Adrenal gland (tissue), 5 donors: ENCODE results near the gene F2RL3.

ENCODE experiments used
- CTCF ChIP-seq, 6 experiments: fragments of 450-650 bp in 4 of 6; fragments of 200-600 bp in 2 of 6; sonication (generic) in 1 of 6; IDR thresholded peaks; 1 replicate in 5 of 6; 2 replicates in 1 of 6; pipeline versions ENCODE4 v1.5.1 to v1.8.0; 2016 to 2021; ENCODE audit warnings: antibody characterized with exemption in 6 of 6, mild to moderate bottlenecking in 2 of 6, moderate library complexity in 1 of 6
- POLR2A ChIP-seq, 2 donors: fragments of 450-650 bp; IDR thresholded peaks; one replicate each; pipeline ENCODE4 v1.6.1; 2017; ENCODE audit warnings: antibody characterized with exemption in 2 of 2, mild to moderate bottlenecking in 2 of 2, moderate library complexity in 1 of 2
- donor health status: DM: no; HTN: no; CAD: no.

- TF ChIP-seq POLR2A (IDR thresholded peaks at IDR 0.05) (no peak), CTCF (IDR thresholded peaks at IDR 0.05) (no peak)
Observed at GRCh38 chr19:16934489-16934888, 45.7 kb downstream of the F2RL3 start.
